ENCODE results near the gene CBX3. TPM values are rescaled to one million over a fixed set of nuclear protein-coding genes. Genes with fewer than 3 reads are reported as not detected.

The CBX3 gene
- total RNA-seq, 1 donor from 2014 or later = 107 TPM

- H3K4me3 ChIP-seq (ENCODE audit: low read depth, low read length) = peak overlapping the region; percentile 100
- no peaks in the 10 kb centered on the region for H3K27me3 ChIP-seq (ENCODE audit: control insufficient read depth, insufficient read depth, low read length)
- no peak for TF ChIP-seq CTCF (IDR thresholded peaks at IDR 0.05; ENCODE audit: insufficient read depth, low read length, poor library complexity, severe bottlenecking)
- no peak for DNase-seq (ENCODE audit: low read depth)
- peaks cover 3% of the 10 kb centered on the region for H3K36me3 ChIP-seq (ENCODE audit: control insufficient read depth, insufficient read depth, low read length)
These were observed 2.1 kb upstream of the CBX3 start for GRCh38 chr7:26199301-26200037.

- no peak for DNase-seq (ENCODE audit: low read depth)
- peak overlapping the region; percentile 100 for H3K4me3 ChIP-seq (ENCODE audit: low read depth, low read length)
- H3K27me3 ChIP-seq (ENCODE audit: control insufficient read depth, insufficient read depth, low read length) = no peaks in the 10 kb centered on the region
- no peak for TF ChIP-seq CTCF (IDR thresholded peaks at IDR 0.05; ENCODE audit: insufficient read depth, low read length, poor library complexity, severe bottlenecking)
- peaks cover 3% of the 10 kb centered on the region for H3K36me3 ChIP-seq (ENCODE audit: control insufficient read depth, insufficient read depth, low read length)
These were observed 1.5 kb upstream of the CBX3 start for GRCh38 chr7:26200038-26200443.

- peaks cover 2% of the 10 kb centered on the region for H3K36me3 ChIP-seq (ENCODE audit: control insufficient read depth, insufficient read depth, low read length)
These were observed 900 bp upstream of the CBX3 start, which contains the start of gene HNRNPA2B1 for GRCh38 chr7:26200444-26201246. Gene HNRNPA2B1 (minus strand): TSS chr7:26200746. CDS start chr7:26200577, 169 bp downstream.

GRCh38 chr7:26202019-26202990 lies 760 bp downstream of the CBX3 start:
- TF ChIP-seq CTCF (IDR thresholded peaks at IDR 0.05; ENCODE audit: insufficient read depth, low read length, poor library complexity, severe bottlenecking) = no peak
- peak overlapping the region; percentile 99 for H3K4me3 ChIP-seq (ENCODE audit: low read depth, low read length)
- no peaks in the 10 kb centered on the region for H3K36me3 ChIP-seq (ENCODE audit: control insufficient read depth, insufficient read depth, low read length)
- no peak for DNase-seq (ENCODE audit: low read depth)
- H3K27me3 ChIP-seq (ENCODE audit: control insufficient read depth, insufficient read depth, low read length) = no peaks in the 10 kb centered on the region

More at GRCh38 chr7:26200444-26201246, 900 bp upstream of the CBX3 start, which contains the start of gene HNRNPA2B1:
- TF ChIP-seq CTCF (IDR thresholded peaks at IDR 0.05; ENCODE audit: insufficient read depth, low read length, poor library complexity, severe bottlenecking) = no peak
- Histone ChIP-seq H3K4me3 (ENCODE audit: low read depth, low read length) (peak within 1 kb of the TSS; percentile 100), H3K27me3 (ENCODE audit: control insufficient read depth, insufficient read depth, low read length) (no peaks in the 10 kb centered on the region)
- DNase-seq (ENCODE audit: low read depth) = peak; percentile 84

- no peaks in the 10 kb centered on the region for H3K36me3 ChIP-seq (ENCODE audit: control insufficient read depth, insufficient read depth, low read length)
- no peak for DNase-seq (ENCODE audit: low read depth)
- H3K27me3 ChIP-seq (ENCODE audit: control insufficient read depth, insufficient read depth, low read length) = no peaks in the 10 kb centered on the region
- TF ChIP-seq CTCF (IDR thresholded peaks at IDR 0.05; ENCODE audit: insufficient read depth, low read length, poor library complexity, severe bottlenecking) = no peak
- peak overlapping the region; percentile 99 for H3K4me3 ChIP-seq (ENCODE audit: low read depth, low read length)
These were observed 1.5 kb downstream of the CBX3 start for GRCh38 chr7:26203016-26203415.
